Activated CD8-positive, alpha-beta T cell treated with anti-CD3 and anti-CD28 coated beads, Interleukin-2, amount 10 ng/mL, durations not matched to agents 7 days and 5 days (primary cell): ENCODE results near the gene RELB. TPM values are rescaled to one million over a fixed set of nuclear protein-coding genes. Genes with fewer than 3 reads are reported as not detected.

Experiments used
- ATAC-seq: fragments of 150-1000 bp; cut with Tn5 transposase; one replicate; pipeline ENCODE4 v1.10.0; 2021; ENCODE audit warnings: moderate library complexity
- CTCF ChIA-PET: fragments of 350-600 bp; sonication (Branson Sonifier 250); formaldehyde crosslinking; loops from one replicate; lab custom pipeline; 2021; ENCODE audit warnings: antibody characterized with exemption; lab: Charles Lee
- POLR2A ChIA-PET: fragments of 350-600 bp; sonication (Branson Sonifier 250); formaldehyde crosslinking; loops from one replicate; lab custom pipeline; 2021; ENCODE audit warnings: antibody characterized with exemption; lab: Charles Lee
- DNase-seq: peaks from one replicate; pipeline ENCODE4 v3.0.0-alpha.2; 2020
- H3K27ac Mint-ChIP-seq: one replicate; pipeline ENCODE4 v1.8.0; 2021; ENCODE audit warnings: mild to moderate bottlenecking, mixed read lengths
- H3K27me3 Mint-ChIP-seq: one replicate; pipeline ENCODE4 v1.8.0; 2021; ENCODE audit warnings: low read depth, mixed read lengths
- H3K36me3 Mint-ChIP-seq: one replicate; pipeline ENCODE4 v1.8.0; 2021; ENCODE audit warnings: low read depth, mixed read lengths
- H3K4me1 Mint-ChIP-seq: one replicate; pipeline ENCODE4 v1.8.0; 2021; ENCODE audit warnings: low read depth, mixed read lengths
- H3K4me3 Mint-ChIP-seq: one replicate; pipeline ENCODE4 v1.8.0; 2021; ENCODE audit warnings: mild to moderate bottlenecking, mixed read lengths
- H3K9me3 Mint-ChIP-seq: one replicate; pipeline ENCODE4 v1.8.0; 2022; ENCODE audit warnings: mixed read lengths; ENCODE audit not compliant: insufficient read depth
- total RNA-seq, 2 experiments: library from RNA; stranded (reverse); gene quantifications; one replicate each; pipeline ENCODE4 v1.2.3, GENCODE V29; 2021

The RELB gene
- total RNA-seq, 2 experiments from 2014 or later, result 8.7 to 10.2 TPM

- DNase-seq (no peak), ATAC-seq (no peak)
- ChIA-PET CTCF (interaction anchor here (0.9 kb wide), 1 partner anchor 15 kb away, joined by 3 read pairs; no protein-coding TSS in a partner anchor), POLR2A (interaction anchor here (0.6 to 1.3 kb wide), 2 partner anchors 10 to 16 kb away, joined by 3 to 5 read pairs; partner anchors contain the start of gene PPP1R37)
- Mint-ChIP-seq H3K27ac (peak overlapping the region; percentile 78), H3K36me3 (peaks cover 24% of the 10 kb centered on the region), H3K4me1 (peaks cover 53% of the 10 kb centered on the region), H3K9me3 (no peaks in the 10 kb centered on the region), H3K4me3 (peak overlapping the region; percentile 85), H3K27me3 (no peaks in the 10 kb centered on the region)
These were observed 75.8 kb downstream of the RELB start for GRCh38 chr19:45076851-45077730.

GRCh38 chr19:45078390-45079062, 77.3 kb downstream of the RELB start:
- peaks cover 26% of the 10 kb centered on the region for H3K36me3 Mint-ChIP-seq

GRCh38 chr19:45079063-45079910, 78.0 kb downstream of the RELB start, which contains the start of gene GEMIN7:
Gene GEMIN7 (plus strand): TSS chr19:45079260. CDS start chr19:45090115, 10,855 bp downstream.
- peak; percentile 63 for ATAC-seq
- POLR2A ChIA-PET, result interaction anchor here (0.7 to 2.0 kb wide), 6 partner anchors 8 to 99 kb away, joined by 3 to 13 read pairs (median 4); partner anchors contain the start of genes BLOC1S3, CLASRP and PPP1R37
- H3K4me1 Mint-ChIP-seq, result peaks cover 55% of the 10 kb centered on the region

More at GRCh38 chr19:45078390-45079062, 77.3 kb downstream of the RELB start:
- DNase-seq, result no peak
- POLR2A ChIA-PET, result interaction anchor here (0.7 to 2.0 kb wide), 4 partner anchors 9 to 39 kb away, joined by 4 to 13 read pairs (median 4); partner anchors contain the start of genes CLASRP and PPP1R37
- peak overlapping the region; percentile 86 for H3K27ac Mint-ChIP-seq
- CTCF ChIA-PET, result interaction anchor here (1.0 to 2.7 kb wide), 4 partner anchors 19 to 424 kb away, joined by 3 to 10 read pairs (median 6); partner anchors contain the start of genes BLOC1S3, TOMM40 and TRAPPC6A
- ATAC-seq, result no peak
- H3K9me3 Mint-ChIP-seq, result no peaks in the 10 kb centered on the region
- H3K4me3 Mint-ChIP-seq, result peak overlapping the region; percentile 98
- H3K4me1 Mint-ChIP-seq, result peaks cover 55% of the 10 kb centered on the region
- H3K27me3 Mint-ChIP-seq, result no peaks in the 10 kb centered on the region

GRCh38 chr19:45079911-45080370, 78.7 kb downstream of the RELB start:
- Mint-ChIP-seq H3K27me3 (no peaks in the 10 kb centered on the region), H3K4me1 (peaks cover 49% of the 10 kb centered on the region), H3K27ac (peak overlapping the region; percentile 86), H3K4me3 (peak overlapping the region; percentile 98), H3K9me3 (no peaks in the 10 kb centered on the region), H3K36me3 (peaks cover 23% of the 10 kb centered on the region)
- POLR2A ChIA-PET, result interaction anchor here (1.0 to 2.0 kb wide), 3 partner anchors 12 to 99 kb away, joined by 3 to 13 read pairs (median 3); partner anchors contain the start of genes BLOC1S3 and PPP1R37
- ATAC-seq, result peak; percentile 4
- peak; percentile 44 for DNase-seq
- CTCF ChIA-PET, result interaction anchor here (0.7 to 2.7 kb wide), 6 partner anchors 12 to 189 kb away, joined by 3 to 10 read pairs (median 4); partner anchors contain the start of genes BLOC1S3, TOMM40 and TRAPPC6A

More at GRCh38 chr19:45079063-45079910, 78.0 kb downstream of the RELB start, which contains the start of gene GEMIN7:
- Mint-ChIP-seq H3K4me3 (peak within 1 kb of the TSS; percentile 98), H3K9me3 (no peaks in the 10 kb centered on the region), H3K36me3 (peaks cover 26% of the 10 kb centered on the region), H3K27ac (peak within 1 kb of the TSS; percentile 86), H3K27me3 (no peaks in the 10 kb centered on the region)
- CTCF ChIA-PET, result interaction anchor here (0.7 to 2.7 kb wide), 7 partner anchors 13 to 425 kb away, joined by 3 to 10 read pairs (median 4); partner anchors contain the start of genes BLOC1S3, TOMM40 and TRAPPC6A
- DNase-seq, result peak; percentile 82

- no peak overlapping the region for H3K4me3 Mint-ChIP-seq
- H3K36me3 Mint-ChIP-seq, result peaks cover 29% of the 10 kb centered on the region
- ATAC-seq (no peak), DNase-seq (no peak)
- ChIA-PET CTCF (no interaction called here), POLR2A (no interaction called here)
- peaks cover 44% of the 10 kb centered on the region for H3K4me1 Mint-ChIP-seq
- no peak overlapping the region for H3K27ac Mint-ChIP-seq
- H3K27me3 Mint-ChIP-seq, result no peaks in the 10 kb centered on the region
- H3K9me3 Mint-ChIP-seq, result no peaks in the 10 kb centered on the region
These were observed 80.9 kb downstream of the RELB start for GRCh38 chr19:45082170-45082569.

GRCh38 chr19:45086480-45086879, 85.2 kb downstream of the RELB start:
- peaks cover 43% of the 10 kb centered on the region for H3K36me3 Mint-ChIP-seq
- peaks cover 46% of the 10 kb centered on the region for H3K4me1 Mint-ChIP-seq
- H3K27ac Mint-ChIP-seq, result peak overlapping the region; percentile 37
- no peaks in the 10 kb centered on the region for H3K27me3 Mint-ChIP-seq
- ATAC-seq (no peak), DNase-seq (no peak)
- CTCF ChIA-PET, result interaction anchor here (1.7 kb wide), 1 partner anchor 17 kb away, joined by 11 read pairs; no protein-coding TSS in a partner anchor
- H3K9me3 Mint-ChIP-seq, result no peaks in the 10 kb centered on the region
- POLR2A ChIA-PET, result interaction anchor here (0.7 kb wide), 1 partner anchor 9 kb away, joined by 3 read pairs; no protein-coding TSS in a partner anchor
- no peak overlapping the region for H3K4me3 Mint-ChIP-seq

- ChIA-PET POLR2A (interaction anchor here (0.6 to 1.3 kb wide), 4 partner anchors 9 to 86 kb away, joined by 3 to 4 read pairs (median 4); no protein-coding TSS in a partner anchor), CTCF (interaction anchor here (1.2 to 1.7 kb wide), 5 partner anchors 16 to 161 kb away, joined by 3 to 11 read pairs (median 4); no protein-coding TSS in a partner anchor)
- Mint-ChIP-seq H3K9me3 (no peaks in the 10 kb centered on the region), H3K4me1 (peaks cover 45% of the 10 kb centered on the region), H3K27ac (peak overlapping the region; percentile 95), H3K4me3 (peak overlapping the region; percentile 57), H3K27me3 (no peaks in the 10 kb centered on the region), H3K36me3 (peaks cover 39% of the 10 kb centered on the region)
- ATAC-seq, result peak; percentile 76
- peak; percentile 83 for DNase-seq
These were observed 86.3 kb downstream of the RELB start for GRCh38 chr19:45087531-45087930.

Other genes starting within 250 kb of the RELB start
- gene CBLC, start 223.6 kb upstream of the RELB start, total RNA-seq, result not detected
- gene BCAM, start 192.4 kb upstream of the RELB start, total RNA-seq, result not detected
- gene NECTIN2, start 155.2 kb upstream of the RELB start, total RNA-seq, result under 1 TPM; 0.26 to 0.31 TPM
- 10 to 100 TPM; 84.5 to 88.4 TPM for gene TOMM40, start 110.2 kb upstream of the RELB start, total RNA-seq
- gene APOE, start 95.7 kb upstream of the RELB start, total RNA-seq, result under 1 TPM; 0.68 to 0.89 TPM
- not detected for gene APOC1, start 86.9 kb upstream of the RELB start, total RNA-seq
- not detected for gene APOC4, start 59.2 kb upstream of the RELB start, total RNA-seq
- gene APOC2, start 55.4 kb upstream of the RELB start, total RNA-seq, result not detected
- gene CLPTM1, start 46.1 kb upstream of the RELB start, total RNA-seq, result 10 to 100 TPM; 65.5 to 67.8 TPM
- gene CLASRP, start 37.6 kb downstream of the RELB start, total RNA-seq, result 10 to 100 TPM; 82.5 to 94.5 TPM
- gene ZNF296, start 75.0 kb downstream of the RELB start, total RNA-seq, result 1 to 10 TPM; 6.2 to 6.3 TPM
- 10 to 100 TPM; 30.2 to 31.7 TPM for gene GEMIN7, start 77.8 kb downstream of the RELB start, total RNA-seq
- 10 to 100 TPM; 28.3 to 29.2 TPM for gene PPP1R37, start 91.7 kb downstream of the RELB start, total RNA-seq
- under 1 TPM; 0.16 to 0.24 TPM for gene NKPD1, start 159.5 kb downstream of the RELB start, total RNA-seq
- gene TRAPPC6A, start 176.8 kb downstream of the RELB start, total RNA-seq, result 10 to 100 TPM; 54.0 to 55.5 TPM
- 10 to 100 TPM; 16.0 to 16.7 TPM for gene BLOC1S3, start 177.3 kb downstream of the RELB start, total RNA-seq
- not detected for gene EXOC3L2, start 243.9 kb downstream of the RELB start, total RNA-seq
- gene MARK4, start 249.8 kb downstream of the RELB start, total RNA-seq, result 10 to 100 TPM; 18.3 to 18.5 TPM